ENCODE results near the gene DOK3. TPM values are rescaled to one million over a fixed set of nuclear protein-coding genes. Genes with fewer than 3 reads are reported as not detected.
A peak's percentile ranks its signal among the peaks of the same experiment; 100 is the strongest.
"Not testable (repeated sequence)": the region's sequence is repeated elsewhere in the genome, so short reads cannot be mapped to it uniquely, and the experiment has no call there.

Gene DOK3
- polyA plus RNA-seq, 2 of the 4 experiments (the other 2 are of a cell fraction): 1.3 to 7.1 TPM

DNA sequence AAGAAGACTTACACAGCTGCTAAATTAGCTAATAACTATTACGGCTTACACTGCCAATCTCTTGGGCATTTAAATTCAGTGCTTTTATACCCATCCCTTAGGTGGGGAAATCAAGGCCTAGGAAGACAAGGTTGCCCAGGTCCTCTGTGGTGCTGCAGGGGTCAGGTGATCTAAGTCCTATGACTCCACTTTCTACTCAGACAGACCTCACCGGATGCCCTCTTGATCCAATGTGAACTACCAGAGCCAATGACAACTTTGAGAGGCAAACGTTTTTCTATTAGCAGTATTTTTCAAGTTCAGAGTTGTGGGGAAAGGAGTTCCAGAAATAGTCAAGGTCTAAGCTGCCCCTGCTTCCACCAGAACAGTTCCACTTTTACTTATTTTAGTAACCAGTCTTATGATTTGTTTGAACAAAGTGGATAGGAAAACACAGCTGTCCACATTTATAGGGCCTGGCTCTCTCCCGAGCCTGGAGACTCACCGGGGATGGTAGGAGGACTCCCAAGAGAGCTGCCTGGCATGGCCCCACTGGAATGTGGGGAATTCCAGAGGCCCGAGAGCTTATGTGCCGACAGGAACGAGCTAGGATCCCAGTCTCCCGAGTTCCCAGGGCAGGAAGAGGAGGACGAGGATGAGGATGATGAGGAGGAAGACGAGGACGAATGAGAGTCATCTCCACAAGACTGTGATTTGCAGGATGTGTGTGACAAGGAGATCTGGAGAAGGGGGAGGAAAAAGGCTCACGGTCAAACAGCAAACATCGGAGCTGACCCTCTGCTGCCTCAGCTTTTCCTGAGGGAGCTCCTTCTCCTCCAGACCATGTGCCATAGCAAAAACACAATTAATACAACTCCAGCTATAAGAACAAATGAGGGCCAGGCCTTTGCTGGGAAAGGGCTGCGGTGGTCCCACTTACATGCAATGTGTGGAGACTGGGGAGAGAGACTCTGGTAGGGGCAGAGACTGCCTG lies 28.0 kb upstream of the DOK3 start:
- Histone ChIP-seq H3K4me2 (peak overlapping the region; percentile 58), H3K4me1 (peaks cover 26% of the 10 kb centered on the region), H3K27ac (peak overlapping the region; percentile 9 to 76; a peak in 4 of 6 replicates), H3K4me3 (no peak overlapping the region), H3K9me3 (no peaks in the 10 kb centered on the region)
- ChIA-PET CTCF (interaction anchor here (0.6 to 4.1 kb wide), 6 partner anchors 9 to 70 kb away, joined by 3 to 24 read pairs (median 4); partner anchors contain the start of gene TMED9), POLR2A (interaction anchor here (0.8 to 1.2 kb wide), 4 partner anchors 9 to 62 kb away, joined by 3 to 6 read pairs (median 3); partner anchors contain the start of genes B4GALT7 and TMED9)
- ATAC-seq: peak; percentile 81 to 96
- DNase-seq (ENCODE audit: low read depth in 1 of 2, low spot score in 1 of 2): peak; percentile 61 to 65
- WGBS (ENCODE audit: missing lambda C conversion rate): 22% methylated on average over 15 of the region's 15 CpGs
- TF ChIP-seq CBX2 (IDR thresholded peaks at IDR 0.05; ENCODE audit: borderline replicate concordance, low read depth): no peak
- peak; percentile 29 for TF ChIP-seq MAFK (IDR thresholded peaks at IDR 0.05; ENCODE audit: partially characterized antibody)
- TF ChIP-seq, protein P1, sequence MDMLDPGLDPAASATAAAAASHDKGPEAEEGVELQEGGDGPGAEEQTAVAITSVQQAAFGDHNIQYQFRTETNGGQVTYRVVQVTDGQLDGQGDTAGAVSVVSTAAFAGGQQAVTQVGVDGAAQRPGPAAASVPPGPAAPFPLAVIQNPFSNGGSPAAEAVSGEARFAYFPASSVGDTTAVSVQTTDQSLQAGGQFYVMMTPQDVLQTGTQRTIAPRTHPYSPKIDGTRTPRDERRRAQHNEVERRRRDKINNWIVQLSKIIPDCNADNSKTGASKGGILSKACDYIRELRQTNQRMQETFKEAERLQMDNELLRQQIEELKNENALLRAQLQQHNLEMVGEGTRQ (IDR thresholded peaks at IDR 0.05): 0 out of 2 replicates have a peak, but pooled peaks have one; percentile 28
- FAIRE-seq: no peak

DNA sequence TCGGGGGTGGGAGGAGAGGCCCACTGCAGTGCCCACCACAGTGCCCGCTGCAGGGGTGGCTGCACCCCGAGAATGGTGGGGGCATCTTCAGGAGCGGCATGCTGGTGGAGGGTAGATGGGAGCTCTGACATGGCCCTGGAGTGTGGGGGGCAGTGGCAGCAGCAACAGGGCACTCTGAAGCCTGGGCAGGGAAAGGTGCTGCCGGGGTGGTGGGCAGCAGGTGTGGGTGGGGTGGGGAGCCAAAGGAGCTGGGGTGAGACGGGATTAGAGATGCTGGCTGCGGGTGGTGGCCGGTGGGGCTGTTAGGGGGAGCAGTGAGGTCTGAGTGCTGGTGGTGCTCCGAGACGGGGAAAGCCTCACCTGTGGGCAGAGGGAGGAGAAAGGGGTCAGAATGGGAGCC lies 26.8 kb upstream of the DOK3 start:
- whole genome bisulfite sequencing (ENCODE audit: missing lambda C conversion rate): 93% methylated on average over 9 of the region's 10 CpGs

DNA sequence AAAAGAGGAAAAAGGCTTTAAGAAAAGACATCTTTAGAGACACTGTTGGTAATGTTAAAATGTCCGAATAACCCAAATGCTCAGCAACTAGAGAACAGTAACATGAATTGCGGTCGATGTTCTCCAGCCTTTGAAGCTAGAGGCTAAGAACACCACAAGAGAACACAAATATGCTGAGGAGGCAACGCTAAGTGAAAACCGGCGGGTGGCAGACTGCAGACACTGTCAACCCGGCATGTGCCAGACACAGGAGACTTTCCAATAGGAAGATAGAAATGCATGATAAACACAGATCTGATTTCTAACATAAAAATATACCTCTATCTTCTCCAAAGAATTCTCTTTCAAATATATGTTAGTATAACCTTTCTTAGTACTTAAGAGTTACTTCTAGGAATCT lies 25.5 kb upstream of the DOK3 start:
- WGBS (ENCODE audit: missing lambda C conversion rate): 94% methylated on average over 7 of the region's 7 CpGs
- H3K27ac ChIP-seq: no peak overlapping the region
- POLR2A ChIA-PET: no interaction called here
- no peak overlapping the region for H3K4me3 ChIP-seq
- H3K4me1 ChIP-seq: peaks cover 26% of the 10 kb centered on the region
- H3K4me2 ChIP-seq: no peak overlapping the region
- CTCF ChIA-PET: interaction anchor here (0.6 to 4.1 kb wide), 5 partner anchors 9 to 80 kb away, joined by 3 to 24 read pairs (median 4); no protein-coding TSS in a partner anchor
- DNase-seq (ENCODE audit: low read depth in 1 of 2, low spot score in 1 of 2) (no peak), ATAC-seq (no peak), FAIRE-seq (no peak)
- H3K9me3 ChIP-seq: no peaks in the 10 kb centered on the region
- TF ChIP-seq CBX2 (IDR thresholded peaks at IDR 0.05; ENCODE audit: borderline replicate concordance, low read depth) (no peak), MAFK (IDR thresholded peaks at IDR 0.05; ENCODE audit: partially characterized antibody) (peak; percentile 21)

More for the DNA sequence above, 26.8 kb upstream of the DOK3 start:
- Histone ChIP-seq H3K9me3 (no peaks in the 10 kb centered on the region), H3K27ac (peak overlapping the region in 1 of 2 experiments; percentile 76; a peak in 1 of 6 replicates), H3K4me2 (no peak overlapping the region), H3K4me1 (peaks cover 26% of the 10 kb centered on the region), H3K4me3 (no peak overlapping the region)
- no peak for ATAC-seq
- ChIA-PET POLR2A (no interaction called here), CTCF (interaction anchor here (0.8 to 4.1 kb wide), 4 partner anchors 8 to 35 kb away, joined by 3 to 24 read pairs (median 12); no protein-coding TSS in a partner anchor)
- TF ChIP-seq TP53 (CRISPR knock-in tag; IDR thresholded peaks at IDR 0.05) (no peak), JUNB (IDR thresholded peaks at IDR 0.05) (no peak), CHD4 (IDR thresholded peaks at IDR 0.05; ENCODE audit: borderline replicate concordance) (no peak), BHLHE40 (IDR thresholded peaks at IDR 0.05; ENCODE audit: low read depth, low read length) (no peak), SMC3 (IDR thresholded peaks at IDR 0.05) (no peak), NR3C1 (IDR thresholded peaks at IDR 0.05) (no peak), CBX8 (IDR thresholded peaks at IDR 0.05) (no peak), FOSB (CRISPR knock-in tag; IDR thresholded peaks at IDR 0.05) (no peak), ESRRA (IDR thresholded peaks at IDR 0.05; ENCODE audit: borderline replicate concordance, low read length) (no peak), CHD2 (IDR thresholded peaks at IDR 0.05; ENCODE audit: low read length, partially characterized antibody) (no peak), MAZ (IDR thresholded peaks at IDR 0.05; ENCODE audit: borderline replicate concordance, low read depth, low read length) (no peak), HOXB5 (CRISPR knock-in tag; IDR thresholded peaks at IDR 0.05) (no peak), EP300 (IDR thresholded peaks at IDR 0.05) (no peak), RCOR1 (IDR thresholded peaks at IDR 0.05; ENCODE audit: low read depth, low read length) (no peak)
- TF ChIP-seq, protein P2, sequence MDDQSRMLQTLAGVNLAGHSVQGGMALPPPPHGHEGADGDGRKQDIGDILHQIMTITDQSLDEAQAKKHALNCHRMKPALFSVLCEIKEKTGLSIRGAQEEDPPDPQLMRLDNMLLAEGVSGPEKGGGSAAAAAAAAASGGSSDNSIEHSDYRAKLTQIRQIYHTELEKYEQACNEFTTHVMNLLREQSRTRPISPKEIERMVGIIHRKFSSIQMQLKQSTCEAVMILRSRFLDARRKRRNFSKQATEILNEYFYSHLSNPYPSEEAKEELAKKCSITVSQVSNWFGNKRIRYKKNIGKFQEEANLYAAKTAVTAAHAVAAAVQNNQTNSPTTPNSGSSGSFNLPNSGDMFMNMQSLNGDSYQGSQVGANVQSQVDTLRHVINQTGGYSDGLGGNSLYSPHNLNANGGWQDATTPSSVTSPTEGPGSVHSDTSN (IDR thresholded peaks at IDR 0.05): no peak
- TF ChIP-seq, protein P3, sequence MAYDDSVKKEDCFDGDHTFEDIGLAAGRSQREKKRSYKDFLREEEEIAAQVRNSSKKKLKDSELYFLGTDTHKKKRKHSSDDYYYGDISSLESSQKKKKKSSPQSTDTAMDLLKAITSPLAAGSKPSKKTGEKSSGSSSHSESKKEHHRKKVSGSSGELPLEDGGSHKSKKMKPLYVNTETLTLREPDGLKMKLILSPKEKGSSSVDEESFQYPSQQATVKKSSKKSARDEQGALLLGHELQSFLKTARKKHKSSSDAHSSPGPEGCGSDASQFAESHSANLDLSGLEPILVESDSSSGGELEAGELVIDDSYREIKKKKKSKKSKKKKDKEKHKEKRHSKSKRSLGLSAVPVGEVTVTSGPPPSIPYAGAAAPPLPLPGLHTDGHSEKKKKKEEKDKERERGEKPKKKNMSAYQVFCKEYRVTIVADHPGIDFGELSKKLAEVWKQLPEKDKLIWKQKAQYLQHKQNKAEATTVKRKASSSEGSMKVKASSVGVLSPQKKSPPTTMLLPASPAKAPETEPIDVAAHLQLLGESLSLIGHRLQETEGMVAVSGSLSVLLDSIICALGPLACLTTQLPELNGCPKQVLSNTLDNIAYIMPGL (CRISPR knock-in tag; IDR thresholded peaks at IDR 0.05; ENCODE audit: borderline replicate concordance): no peak
- DNase-seq (ENCODE audit: low read depth in 1 of 2, low spot score in 1 of 2): no peak
- FAIRE-seq: no peak

DNA sequence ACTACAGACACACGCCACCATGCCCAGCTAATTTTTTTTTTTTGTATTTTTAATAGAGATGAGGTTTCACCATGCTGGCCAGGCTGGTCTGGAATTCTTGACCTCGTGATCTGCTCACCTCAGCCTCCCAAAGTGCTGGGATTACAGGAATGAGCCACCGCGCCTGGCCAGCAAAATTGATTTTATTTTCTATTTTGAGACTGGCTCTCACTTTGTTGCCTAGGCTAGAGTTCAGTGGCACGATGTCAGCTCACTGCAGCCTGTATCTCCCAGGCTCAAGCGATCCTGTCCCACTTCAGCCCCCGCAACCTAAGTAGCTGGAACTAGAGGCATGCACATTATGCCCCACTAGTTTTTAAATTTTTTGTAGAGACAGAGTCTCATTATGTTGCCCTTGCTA lies 24.8 kb upstream of the DOK3 start:
- not testable (repeated sequence) for H3K4me3 ChIP-seq; H3K27ac ChIP-seq; DNase-seq (ENCODE audit: low read depth in 1 of 2, low spot score in 1 of 2); ATAC-seq; H3K4me2 ChIP-seq; H3K9me3 ChIP-seq; FAIRE-seq
- 93% methylated on average over 7 of the region's 7 CpGs for WGBS (ENCODE audit: missing lambda C conversion rate)
- POLR2A ChIA-PET: interaction anchor here (0.7 kb wide), 1 partner anchor 12 kb away, joined by 4 read pairs; no protein-coding TSS in a partner anchor
- CTCF ChIA-PET: interaction anchor here (0.6 to 2.0 kb wide), 7 partner anchors 9 to 79 kb away, joined by 3 to 10 read pairs (median 4); no protein-coding TSS in a partner anchor
- peaks cover 22% of the 10 kb centered on the region for H3K4me1 ChIP-seq

All from A549 (cell line).